Smooth muscle cell of the pulmonary artery (primary cell): ENCODE measurements around the gene SLC28A2. TPM values are rescaled to one million over a fixed set of nuclear protein-coding genes. Genes with fewer than 3 reads are reported as not detected.

Experiments used
- total RNA-seq: library from RNA; depleted of rRNA; stranded (reverse); fragments of >200 nt; gene quantifications from 2 replicates; pipeline ENCODE4 v1.2.3, GENCODE V29; 2014

The SLC28A2 gene, protein sequence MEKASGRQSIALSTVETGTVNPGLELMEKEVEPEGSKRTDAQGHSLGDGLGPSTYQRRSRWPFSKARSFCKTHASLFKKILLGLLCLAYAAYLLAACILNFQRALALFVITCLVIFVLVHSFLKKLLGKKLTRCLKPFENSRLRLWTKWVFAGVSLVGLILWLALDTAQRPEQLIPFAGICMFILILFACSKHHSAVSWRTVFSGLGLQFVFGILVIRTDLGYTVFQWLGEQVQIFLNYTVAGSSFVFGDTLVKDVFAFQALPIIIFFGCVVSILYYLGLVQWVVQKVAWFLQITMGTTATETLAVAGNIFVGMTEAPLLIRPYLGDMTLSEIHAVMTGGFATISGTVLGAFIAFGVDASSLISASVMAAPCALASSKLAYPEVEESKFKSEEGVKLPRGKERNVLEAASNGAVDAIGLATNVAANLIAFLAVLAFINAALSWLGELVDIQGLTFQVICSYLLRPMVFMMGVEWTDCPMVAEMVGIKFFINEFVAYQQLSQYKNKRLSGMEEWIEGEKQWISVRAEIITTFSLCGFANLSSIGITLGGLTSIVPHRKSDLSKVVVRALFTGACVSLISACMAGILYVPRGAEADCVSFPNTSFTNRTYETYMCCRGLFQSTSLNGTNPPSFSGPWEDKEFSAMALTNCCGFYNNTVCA
- not detected in 2 replicates for total RNA-seq

DNA sequence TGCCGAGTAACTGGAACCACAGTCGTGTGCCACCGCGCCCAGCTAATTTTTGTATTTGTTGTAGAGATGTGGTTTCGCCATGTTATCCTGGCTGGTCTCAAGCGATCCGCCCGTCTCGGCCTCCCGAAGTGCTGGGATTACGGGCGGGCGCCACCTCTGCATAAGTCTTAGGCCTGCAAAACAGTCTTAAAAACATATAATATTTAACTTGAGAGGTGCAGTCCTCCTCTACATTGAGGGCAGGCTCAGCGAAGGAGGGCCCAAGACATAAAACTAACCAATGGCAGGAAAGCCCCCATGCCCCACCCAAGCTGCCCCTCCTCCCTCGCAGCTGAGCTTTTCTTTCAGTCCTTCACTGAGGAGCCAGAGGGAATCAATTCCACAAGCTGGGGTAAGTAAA, at the start of gene SLC28A2:
TSS of gene SLC28A2 (plus strand) at position 347 of the 400 bp plus-strand sequence. CDS start 982 bp downstream, outside the sequence.

Other genes with a start within 250 kb of the SLC28A2 start
- 13.9 and 20.3 TPM in 2 replicates for gene SORD, start 229.0 kb upstream of the SLC28A2 start, total RNA-seq
- 0.03 TPM in 1 of 2 replicates, not detected in the other for gene DUOX2, start 138.1 kb upstream of the SLC28A2 start, total RNA-seq
- not detected in 2 replicates for gene DUOXA2, start 137.9 kb upstream of the SLC28A2 start, total RNA-seq
- 0.07 TPM in 1 of 2 replicates, not detected in the other for gene DUOXA1, start 122.4 kb upstream of the SLC28A2 start, total RNA-seq
- gene DUOX1, start 122.2 kb upstream of the SLC28A2 start, total RNA-seq, result 0.13 TPM in 1 of 2 replicates, not detected in the other
- 0.63 and 1.8 TPM in 2 replicates for gene SHF, start 64.3 kb upstream of the SLC28A2 start, total RNA-seq
- gene GATM, start 126.3 kb downstream of the SLC28A2 start, total RNA-seq, result 0.20 TPM in 2 replicates